Endometrium (tissue), 2 donors: ENCODE data around the gene OPRD1.
"Not testable (repeated sequence)": the region's sequence is repeated elsewhere in the genome, so short reads cannot be mapped to it uniquely, and the experiment has no call there.

Experiments used
- FAIRE-seq: peaks from 2 replicates; lab custom pipeline; 2012; peaks lifted over from hg19 to GRCh38; lab: Jason Lieb, UNC
- donor health status: control.
- donor health status: control.

Gene OPRD1

DNA sequence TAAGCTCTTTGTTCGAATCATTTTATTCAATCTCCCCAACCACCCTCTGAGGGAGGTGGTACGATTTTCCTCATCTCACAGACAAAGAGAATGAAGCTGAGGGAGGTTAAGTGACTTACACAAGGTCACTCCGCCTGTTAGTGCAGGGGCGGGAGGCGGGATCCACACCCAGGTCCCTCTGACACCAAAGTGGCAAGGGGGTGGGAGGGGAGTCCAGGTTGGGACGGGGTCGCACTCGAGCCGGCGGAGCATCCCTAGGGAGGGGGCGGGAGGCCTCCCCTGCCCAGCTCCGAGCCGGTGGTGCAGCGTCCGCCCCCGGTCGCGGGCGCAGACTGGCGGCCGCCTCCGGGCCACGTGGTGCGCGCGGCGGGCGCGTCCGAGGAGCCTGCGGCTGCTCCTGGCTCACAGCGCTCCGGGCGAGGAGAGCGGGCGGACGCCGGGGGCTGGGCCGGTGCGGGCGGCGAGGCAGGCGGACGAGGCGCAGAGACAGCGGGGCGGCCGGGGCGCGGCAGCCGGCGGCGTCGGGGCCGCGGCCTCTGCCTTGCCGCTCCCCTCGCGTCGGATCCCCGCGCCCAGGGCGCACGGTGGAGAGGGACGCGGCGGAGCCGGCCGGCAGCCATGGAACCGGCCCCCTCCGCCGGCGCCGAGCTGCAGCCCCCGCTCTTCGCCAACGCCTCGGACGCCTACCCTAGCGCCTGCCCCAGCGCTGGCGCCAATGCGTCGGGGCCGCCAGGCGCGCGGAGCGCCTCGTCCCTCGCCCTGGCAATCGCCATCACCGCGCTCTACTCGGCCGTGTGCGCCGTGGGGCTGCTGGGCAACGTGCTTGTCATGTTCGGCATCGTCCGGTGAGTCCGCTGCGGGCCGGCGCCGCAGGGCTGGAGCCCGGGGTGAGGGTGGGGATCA lies at the start of gene OPRD1:
OPRD1 (plus strand) TSS at position 405 of the 903 bp plus-strand sequence; CDS start at position 619, 214 bp downstream.
- FAIRE-seq = no peak

DNA sequence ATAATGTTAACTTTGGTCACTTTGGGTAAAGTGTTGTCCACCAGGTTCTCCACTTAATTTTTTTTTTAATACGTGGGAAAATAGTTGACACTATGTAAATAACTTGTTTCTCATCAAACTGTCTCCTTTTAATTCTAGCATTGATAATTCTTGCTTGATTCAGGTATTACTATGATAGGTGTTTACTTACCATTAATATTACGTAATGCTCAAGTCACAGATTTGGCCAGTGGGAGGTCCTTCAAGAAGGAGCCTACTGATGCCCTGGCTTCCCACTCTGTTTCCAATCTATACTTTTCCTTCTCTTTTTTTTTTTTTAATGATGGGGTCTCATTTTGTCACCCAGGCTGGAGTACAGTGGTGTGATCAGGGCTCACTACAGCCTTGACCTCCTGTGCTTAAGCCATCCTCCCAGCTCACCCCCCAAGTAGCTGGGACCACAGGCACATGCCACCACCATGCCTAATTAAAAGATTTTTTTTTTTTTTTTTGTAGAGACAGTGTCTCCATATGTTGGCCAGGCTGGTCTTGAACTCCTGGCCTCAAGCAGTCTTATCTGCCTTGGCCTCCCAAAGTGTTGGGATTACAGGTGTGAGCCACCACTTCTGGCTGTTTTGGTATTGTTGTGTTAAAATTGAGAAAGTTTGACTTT lies 45.3 kb upstream of the OPRD1 start:
- no peak for FAIRE-seq

DNA sequence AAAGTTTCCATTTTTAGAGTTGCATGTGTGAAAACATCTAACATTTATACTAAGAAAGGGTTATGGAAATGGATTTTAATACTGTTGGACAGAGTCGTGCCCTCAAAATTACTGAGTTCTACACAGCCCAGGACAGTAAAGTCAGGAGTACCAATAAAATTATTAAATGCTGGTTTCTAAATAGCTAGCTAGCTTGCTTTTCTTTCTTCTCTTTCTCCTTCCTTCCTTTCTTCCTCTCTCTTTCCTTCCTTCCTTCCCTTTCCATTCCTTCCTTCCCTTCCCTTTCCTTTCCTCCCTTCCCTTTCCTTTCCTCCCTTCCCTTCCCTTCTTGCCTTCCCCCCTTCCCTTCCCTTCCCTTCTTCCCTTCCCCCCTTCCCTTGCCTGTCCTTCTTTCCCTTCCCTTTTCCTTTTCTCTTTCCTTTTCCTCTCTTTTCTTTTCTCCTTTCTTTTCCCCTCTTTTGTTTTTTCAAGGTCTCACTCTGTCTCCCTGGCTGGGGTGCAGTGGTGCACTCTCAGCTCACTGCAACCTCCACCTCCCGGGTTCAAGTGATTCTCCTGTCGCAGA lies 41.3 kb upstream of the OPRD1 start:
- no peak for FAIRE-seq

DNA sequence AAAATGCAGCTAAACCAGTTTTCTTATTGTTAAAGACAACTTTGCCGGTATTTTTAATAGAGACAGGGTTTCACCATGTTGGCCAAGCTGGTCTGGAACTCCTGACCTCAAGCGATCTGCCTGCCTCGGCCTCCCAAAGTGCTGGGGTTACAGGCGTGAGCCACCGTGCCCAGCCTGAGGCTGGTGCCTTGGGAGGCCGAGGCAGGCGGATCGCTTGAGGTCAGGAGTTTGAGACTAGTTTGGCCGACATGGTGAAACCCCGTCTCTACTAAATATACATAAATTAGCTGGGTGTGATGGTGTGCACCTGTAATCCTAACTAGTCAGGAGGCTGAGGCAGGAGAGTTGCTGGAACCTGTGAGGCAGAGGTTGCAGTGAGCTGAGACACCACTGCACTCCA lies 40.0 kb upstream of the OPRD1 start:
- FAIRE-seq = not testable (repeated sequence)

DNA sequence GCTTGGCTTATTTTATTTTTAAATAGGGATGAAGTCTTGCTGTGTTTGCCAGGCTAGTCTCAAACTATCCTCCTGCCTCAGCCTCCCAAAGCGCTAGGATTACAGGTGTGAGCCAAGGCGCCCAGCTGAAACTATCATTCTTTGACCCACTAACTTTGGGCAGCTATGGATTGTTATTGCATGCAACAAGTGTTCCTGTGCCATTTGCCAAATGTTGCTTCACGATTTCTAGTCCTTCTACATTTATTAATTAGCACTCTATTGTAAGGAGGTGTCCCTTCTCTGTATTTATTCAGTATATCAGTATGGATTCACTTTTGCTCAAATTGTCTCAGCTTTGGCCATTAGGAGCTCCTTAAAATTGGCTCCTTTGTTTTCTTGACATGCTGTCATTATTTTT lies 38.9 kb upstream of the OPRD1 start:
- no peak for FAIRE-seq

DNA sequence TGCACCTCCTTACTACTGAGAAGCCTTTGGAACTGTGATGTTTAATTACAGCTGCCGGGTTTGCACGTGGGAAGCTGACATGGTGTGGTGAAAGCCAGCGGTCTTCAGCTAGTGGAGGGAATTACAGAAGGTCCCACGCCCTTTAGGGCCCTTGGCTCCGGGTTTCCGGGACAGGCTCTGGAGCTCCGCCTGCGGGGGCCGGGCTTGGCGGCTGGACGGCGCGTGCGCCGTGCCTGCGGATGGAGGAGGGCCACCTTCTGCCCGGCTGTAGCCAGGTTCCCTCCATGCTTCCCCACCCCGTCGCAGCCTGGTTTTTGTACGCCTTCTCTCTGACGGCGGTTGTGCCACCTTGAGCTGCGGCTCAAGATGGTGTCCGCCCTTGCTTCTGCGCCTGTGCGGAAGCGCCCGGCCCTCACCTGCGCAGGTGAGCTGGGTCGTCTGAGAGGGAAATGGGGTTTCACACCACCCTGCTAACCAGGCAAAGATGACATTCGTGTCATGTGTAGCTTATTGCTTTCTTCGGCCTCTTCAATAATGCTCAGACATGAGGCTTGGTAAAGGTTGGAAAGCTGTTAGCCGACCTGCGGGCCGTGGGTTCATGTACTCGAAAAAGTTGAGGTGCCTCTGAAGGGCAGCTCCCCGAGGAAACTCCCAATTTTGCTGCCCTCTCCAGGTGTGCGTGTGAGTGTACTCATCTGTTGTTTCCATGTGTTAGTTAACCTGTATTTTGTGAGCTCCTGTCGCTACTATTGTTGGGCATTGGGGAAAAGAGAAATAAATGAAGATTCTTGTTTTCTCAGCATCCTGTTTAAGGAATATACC lies 36.6 kb upstream of the OPRD1 start:
- FAIRE-seq = no peak

DNA sequence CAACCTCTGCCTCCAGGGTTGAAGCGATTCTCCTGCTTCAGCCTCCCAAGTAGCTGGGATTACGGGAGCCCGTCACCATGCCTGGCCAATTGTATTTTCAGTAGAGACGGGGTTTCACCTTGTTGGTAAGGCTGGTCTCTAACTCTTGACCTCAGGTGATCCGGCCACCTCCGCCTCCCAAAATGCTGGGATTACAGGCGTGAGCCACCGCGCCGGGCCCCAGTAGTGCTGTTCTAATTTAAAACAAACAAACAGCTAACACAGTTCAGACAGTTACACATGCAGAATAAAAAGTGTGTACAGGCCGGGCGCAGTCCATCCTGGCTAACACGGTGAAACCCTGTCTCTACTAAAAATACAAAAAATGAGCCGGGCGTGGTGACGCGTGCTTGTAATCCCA lies 35.6 kb upstream of the OPRD1 start:
- no peak for FAIRE-seq

DNA sequence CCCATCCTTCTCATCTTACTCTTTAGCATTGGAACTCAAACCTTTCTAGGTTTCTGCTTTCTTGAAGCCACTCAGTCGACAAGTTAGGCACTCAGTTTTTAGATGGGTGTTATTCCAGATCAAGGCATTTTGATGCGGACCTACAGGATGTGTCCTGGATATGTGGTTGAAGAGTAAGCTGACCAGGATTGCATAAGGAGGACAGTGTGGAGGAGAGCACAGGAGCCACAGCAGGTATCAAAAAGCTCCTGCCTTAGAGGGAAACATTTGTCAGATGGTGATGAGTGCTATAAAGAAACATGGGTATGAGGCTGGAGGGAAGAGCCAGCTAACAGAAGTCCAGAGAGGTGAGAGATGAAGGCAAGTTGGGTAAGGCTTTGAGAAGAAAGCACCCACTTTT lies 33.9 kb upstream of the OPRD1 start:
- FAIRE-seq = no peak

DNA sequence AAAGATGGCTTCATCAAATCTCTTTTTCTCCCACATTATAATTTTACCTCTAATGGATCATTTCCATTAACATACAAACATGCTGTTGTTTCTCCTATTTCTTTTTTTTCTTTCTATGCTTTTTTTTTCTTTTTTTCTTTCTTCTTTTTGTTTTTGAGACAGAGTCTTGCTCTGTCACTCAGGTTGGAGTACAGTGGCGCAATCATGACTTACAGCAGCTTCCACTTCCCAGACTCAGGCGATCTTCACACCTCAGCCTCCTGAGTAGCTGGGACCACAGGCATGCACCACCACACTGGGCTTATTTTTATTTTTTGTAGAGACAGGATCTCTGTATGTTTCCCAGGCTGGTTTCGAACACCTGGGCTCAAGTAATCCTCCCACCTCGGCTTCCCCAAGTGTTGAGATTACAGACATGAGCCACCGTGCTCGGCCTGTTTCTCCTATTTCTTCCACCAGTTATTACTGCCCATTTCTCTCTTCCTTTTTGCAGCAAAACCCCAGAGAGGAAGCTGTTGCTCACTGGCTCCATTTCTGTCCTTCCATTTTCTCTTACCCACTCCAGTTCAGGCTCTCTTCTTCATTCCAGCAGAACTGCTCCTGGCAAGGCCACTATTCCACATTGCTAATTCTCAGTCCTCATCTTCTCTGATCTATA lies 32.1 kb upstream of the OPRD1 start:
- FAIRE-seq = no peak

DNA sequence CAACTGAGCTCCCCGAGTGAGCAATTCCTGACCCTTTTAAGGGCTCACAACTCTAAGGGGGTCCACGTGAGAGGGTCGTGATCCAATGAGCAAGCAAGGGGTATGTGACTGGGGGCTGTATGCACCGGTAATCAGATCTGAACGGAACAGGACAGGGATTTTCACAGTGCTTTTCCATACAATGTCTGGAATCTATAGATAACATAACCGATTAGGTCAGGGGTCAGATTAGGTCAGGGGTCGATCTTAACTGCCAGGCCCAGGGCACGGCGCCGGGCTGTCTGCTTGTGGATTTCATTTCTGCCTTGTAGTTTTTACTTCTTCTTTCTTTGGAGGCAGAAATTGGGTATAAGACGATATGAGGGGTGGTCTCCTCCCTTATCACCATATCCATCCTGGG lies 30.7 kb upstream of the OPRD1 start:
- FAIRE-seq = no peak

DNA sequence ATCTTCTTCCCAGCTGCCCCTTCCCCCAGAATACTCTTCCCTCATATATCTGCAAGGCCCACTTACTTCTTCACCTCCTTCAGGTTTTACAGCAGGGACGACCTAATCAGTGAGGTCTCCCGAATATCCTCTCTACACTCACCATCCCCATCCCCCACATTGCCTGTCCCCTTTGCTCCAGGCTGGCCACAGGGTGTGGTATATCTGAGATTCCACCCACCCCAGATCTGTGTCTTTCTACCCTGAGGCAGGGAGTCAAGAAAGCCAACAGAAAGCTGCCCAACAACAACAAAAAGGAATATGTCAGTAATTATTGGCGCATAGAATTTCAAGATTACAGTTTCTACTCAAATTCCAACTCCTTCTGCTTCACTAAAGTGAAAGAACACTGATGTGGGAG lies 30.0 kb upstream of the OPRD1 start:
- FAIRE-seq = no peak

DNA sequence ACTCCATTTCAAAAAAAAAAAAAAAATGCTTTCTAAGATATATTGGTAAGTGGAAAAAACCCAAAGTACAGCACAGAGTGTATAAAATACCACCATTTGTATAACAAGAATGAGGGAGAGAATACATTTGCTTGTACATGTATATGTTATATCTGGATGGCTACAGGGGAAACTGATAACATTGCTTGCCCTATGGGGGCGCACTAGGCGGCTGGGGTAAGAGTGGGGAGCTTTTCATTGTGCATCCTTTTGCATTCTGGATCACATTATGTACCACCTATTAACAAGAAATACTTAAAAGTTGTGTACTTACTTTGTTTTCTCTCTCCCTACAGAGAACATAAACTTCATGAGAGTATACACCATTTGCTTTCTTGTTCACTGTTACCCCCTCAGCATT lies 28.6 kb upstream of the OPRD1 start:
- no peak for FAIRE-seq

DNA sequence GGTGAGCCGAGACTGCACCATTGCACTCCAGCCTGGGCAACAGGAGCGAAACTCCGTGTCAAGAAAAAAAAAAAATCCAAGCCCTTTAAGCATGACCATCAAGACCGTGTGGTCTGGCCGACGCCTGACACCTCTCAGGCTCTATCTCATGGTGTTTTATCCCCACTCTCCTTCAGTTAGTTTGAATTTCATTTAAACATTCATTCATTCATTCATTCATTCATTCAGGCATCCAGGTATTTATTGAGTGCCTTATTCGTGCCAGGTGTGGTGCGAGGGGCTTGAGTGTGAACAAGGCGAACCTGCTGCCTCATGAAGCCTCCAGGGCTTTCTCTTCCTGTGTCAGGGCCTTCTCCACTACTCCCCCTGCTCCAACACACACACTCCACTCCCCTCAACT lies 22.6 kb upstream of the OPRD1 start:
- no peak for FAIRE-seq

DNA sequence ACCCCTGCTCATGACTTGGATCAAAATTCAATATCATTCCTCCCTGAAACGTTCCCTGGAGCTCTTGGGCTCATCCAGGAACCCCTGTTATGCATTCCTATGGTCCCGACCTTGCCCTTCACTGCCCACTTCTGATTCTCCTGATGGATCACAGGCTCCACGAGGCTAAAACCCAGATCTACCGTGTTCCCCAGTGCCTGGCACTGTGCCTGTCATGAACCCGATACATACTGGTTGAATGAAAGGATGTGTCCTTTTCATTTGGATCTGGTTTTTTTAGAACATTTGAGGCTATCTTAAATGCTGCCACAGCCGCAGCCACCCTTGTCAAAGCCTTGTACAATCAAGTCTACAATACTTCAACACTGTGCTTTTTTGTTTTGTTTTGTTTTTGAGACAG lies 22.2 kb upstream of the OPRD1 start:
- no peak for FAIRE-seq

DNA sequence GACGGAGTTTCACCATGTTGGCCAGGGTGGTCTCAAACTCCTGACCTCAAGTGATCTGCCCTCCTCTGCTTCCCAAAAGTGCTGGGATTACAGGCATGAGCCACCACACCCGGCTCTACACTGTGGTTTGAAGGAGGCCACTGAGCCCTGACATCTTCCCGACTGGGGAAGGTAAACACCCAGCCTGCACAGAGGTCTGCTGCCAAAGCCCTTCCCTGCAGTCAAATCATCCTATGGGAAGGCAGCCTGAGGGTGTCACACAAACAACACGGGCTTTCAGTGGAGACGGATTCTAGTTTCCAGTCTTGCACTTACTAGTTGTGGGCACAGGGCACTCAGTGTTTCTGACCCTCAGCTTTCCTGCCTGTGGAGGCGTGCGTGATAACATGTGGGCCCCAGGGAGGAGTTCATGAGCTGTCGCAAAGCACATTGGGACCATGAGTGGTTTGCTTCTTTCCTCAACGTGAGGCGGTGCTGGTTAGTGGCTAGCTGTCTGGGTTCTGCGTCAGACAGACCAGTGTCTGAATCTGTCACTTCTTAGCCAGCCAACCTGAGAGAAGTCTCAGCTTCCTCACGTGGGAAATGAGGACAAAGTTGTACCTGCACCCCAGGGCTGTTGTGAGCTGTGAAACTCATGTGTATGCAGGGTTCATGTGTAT lies 21.5 kb upstream of the OPRD1 start:
- no peak for FAIRE-seq

DNA sequence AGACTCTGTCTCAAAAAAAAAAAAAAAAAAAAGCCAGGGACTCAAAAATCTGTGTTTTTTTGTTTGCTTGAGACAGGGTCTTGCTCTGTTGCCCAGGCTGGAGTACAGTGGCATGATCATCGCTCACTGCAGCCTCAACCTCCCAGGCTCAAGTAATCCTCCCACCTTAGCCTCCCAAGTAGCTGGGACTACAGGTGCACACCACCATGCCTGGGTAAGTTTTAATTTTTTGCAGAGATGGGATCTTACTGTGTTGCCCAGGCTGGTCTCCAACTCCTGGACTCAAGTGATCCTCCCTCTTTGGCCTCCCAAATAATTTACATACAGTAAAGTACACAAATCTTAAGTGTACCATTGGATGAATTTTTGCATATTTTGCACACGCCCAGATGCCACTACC lies 20.0 kb upstream of the OPRD1 start:
- FAIRE-seq = not testable (repeated sequence)

DNA sequence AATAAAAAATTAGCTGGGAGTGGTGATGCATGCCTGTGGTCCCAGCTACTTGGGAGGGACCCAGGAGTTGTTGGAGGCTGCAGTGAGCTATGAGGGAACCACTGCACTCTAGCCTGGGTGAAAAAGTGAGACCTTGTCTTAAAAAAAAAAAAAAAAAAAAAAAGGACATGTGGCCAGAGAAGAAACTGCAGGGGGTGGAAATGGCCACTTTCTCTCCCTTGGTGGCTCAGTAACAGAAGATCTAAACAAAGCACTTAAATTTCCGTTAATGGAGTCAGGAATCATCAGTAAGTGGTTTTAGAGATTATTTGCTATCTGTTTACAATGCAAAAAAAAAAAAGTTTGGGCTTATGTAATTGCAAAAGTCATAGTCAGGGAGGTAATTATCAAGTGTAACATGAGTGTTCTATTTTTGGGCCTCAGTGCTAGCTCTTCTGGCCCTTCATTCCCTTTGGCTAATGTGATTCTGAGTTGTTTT lies 19.3 kb upstream of the OPRD1 start:
- no peak for FAIRE-seq

DNA sequence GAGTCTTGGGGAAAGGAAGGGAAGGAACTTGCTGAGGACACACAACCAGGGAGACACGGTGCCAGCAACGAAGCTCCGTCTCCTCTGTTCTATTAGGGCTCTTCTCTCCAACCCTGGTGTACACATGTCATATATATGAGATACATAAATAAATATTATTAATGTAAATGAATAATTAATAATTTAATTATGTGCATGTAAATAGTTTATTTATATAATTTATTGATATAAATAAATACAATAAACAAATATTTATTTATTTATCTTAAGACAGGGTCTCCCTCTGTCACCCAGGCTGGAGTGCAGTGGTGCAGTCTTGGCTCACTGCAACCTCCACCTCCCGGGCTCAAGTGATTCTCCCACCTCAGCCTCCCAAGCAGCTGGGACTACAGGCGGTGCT lies 17.4 kb upstream of the OPRD1 start:
- FAIRE-seq = not testable (repeated sequence)

DNA sequence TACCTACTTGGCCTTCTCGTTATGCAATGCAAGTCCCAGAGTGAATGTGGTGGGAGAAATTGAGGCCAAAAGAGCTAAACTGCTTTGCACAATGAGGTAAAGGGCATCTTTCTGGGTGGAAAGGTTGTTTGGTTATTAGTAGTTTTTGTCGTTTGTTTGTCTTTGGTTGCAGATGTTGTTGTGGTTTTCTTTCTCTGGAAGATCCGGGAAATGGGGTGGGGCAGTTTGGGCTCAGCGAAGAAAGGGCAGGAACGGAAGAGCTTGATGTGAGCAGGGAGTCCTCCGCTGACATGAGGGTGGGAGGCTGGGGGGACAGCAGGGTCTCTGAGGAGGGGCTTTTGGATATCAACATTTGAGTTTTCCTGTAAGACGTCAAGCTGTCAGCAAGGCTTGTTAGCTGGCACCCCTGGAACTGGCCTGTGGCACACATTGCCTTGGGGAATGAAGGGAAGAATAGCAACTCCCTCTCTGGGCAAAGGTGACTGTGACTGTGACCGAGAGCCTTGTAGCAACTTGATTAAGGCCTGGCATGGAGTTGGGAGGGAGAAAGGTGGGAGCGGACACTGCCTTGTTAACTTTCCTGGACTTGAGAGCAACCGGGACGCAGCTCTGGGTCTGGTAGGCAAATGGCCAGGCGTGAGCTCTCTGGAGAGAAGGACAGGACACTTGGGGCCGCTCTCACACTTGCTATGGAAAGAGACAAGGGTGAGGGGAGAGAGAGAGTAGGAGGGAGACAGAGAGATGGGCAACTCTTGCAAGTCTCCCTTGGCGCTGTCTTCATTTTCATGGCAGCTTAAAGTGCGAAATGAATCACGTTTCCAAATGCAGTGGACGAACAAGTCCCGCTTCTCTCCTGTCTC lies 15.4 kb upstream of the OPRD1 start:
- FAIRE-seq = no peak

DNA sequence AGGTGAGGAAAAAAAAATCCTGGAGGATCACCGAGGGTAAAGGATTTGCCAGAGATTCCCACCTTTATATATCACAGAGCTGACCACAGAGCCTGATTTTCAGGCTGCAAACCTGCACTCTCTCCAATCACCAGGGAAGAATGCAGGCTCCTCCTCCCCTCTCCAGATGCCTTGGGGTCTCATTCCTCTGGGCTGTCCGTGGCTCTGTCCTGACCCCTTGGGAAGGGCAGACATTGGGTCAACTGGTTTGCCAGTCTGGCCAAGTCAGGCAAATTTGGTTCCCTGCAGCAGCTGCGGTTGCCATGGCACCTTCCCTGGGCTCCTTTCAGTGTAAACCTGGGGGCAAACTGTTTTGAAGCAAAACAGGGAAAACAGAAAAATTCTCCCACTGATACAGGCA lies 11.6 kb upstream of the OPRD1 start:
- FAIRE-seq = no peak
